Fibroblast of skin of right quadriceps (primary cell): ENCODE results near the gene DCTN5.
"Not testable (repeated sequence)": the region's sequence is repeated elsewhere in the genome, so short reads cannot be mapped to it uniquely, and the experiment has no call there.

Source experiments
- DNase-seq: peaks from one replicate; pipeline ENCODE4 v3.0.0-alpha.2; 2013

The DCTN5 gene

GRCh38 chr16:23694644-23695373 is 53.5 kb downstream of the DCTN5 start:
- peak; percentile 11 for DNase-seq

GRCh38 chr16:23695756-23696155 is 54.5 kb downstream of the DCTN5 start:
- no peak for DNase-seq

GRCh38 chr16:23699100-23699499 is 57.8 kb downstream of the DCTN5 start:
- no peak for DNase-seq

- no peak for DNase-seq
Measured at GRCh38 chr16:23700093-23700492, 58.8 kb downstream of the DCTN5 start.

GRCh38 chr16:23700509-23700908 is 59.2 kb downstream of the DCTN5 start:
- no peak for DNase-seq

GRCh38 chr16:23701045-23701444 is 59.8 kb downstream of the DCTN5 start:
- no peak for DNase-seq

GRCh38 chr16:23702951-23703350 is 61.7 kb downstream of the DCTN5 start:
- DNase-seq: no peak

GRCh38 chr16:23704772-23705516 is 63.7 kb downstream of the DCTN5 start:
- no peak for DNase-seq

GRCh38 chr16:23705517-23705902 is 64.2 kb downstream of the DCTN5 start:
- DNase-seq: no peak

GRCh38 chr16:23706439-23706838 is 65.2 kb downstream of the DCTN5 start:
- DNase-seq: no peak

GRCh38 chr16:23709536-23709935 is 68.3 kb downstream of the DCTN5 start:
- no peak for DNase-seq

- DNase-seq: no peak
Measured at GRCh38 chr16:23710008-23710407, 68.7 kb downstream of the DCTN5 start.

- DNase-seq: no peak
Measured at GRCh38 chr16:23710504-23710903, 69.2 kb downstream of the DCTN5 start.

GRCh38 chr16:23711785-23712184 is 70.5 kb downstream of the DCTN5 start:
- no peak for DNase-seq

GRCh38 chr16:23712976-23713375 is 71.7 kb downstream of the DCTN5 start, which contains the start of gene ERN2:
Gene ERN2, minus strand, starts transcription at chr16:23713222. Its CDS starts 35 bp downstream, at chr16:23713187.
- DNase-seq: no peak

GRCh38 chr16:23716484-23716883 is 75.2 kb downstream of the DCTN5 start:
- DNase-seq: no peak

- DNase-seq: not testable (repeated sequence)
Measured at GRCh38 chr16:23722613-23723240, 81.5 kb downstream of the DCTN5 start.

- no peak for DNase-seq
Measured at GRCh38 chr16:23724096-23724784, 83.0 kb downstream of the DCTN5 start.

GRCh38 chr16:23724785-23725131 is 83.5 kb downstream of the DCTN5 start:
- no peak for DNase-seq

GRCh38 chr16:23726710-23727109 is 85.4 kb downstream of the DCTN5 start:
- DNase-seq: no peak
